Astrocyte of the cerebellum (primary cell): ENCODE measurements around the gene GRIK1.

Experiments used
- DNase-seq: peaks from one replicate; pipeline ENCODE4 v3.0.0-alpha.2; 2011; ENCODE audit warnings: low read depth
- H3K4me3 ChIP-seq: 2 replicates; pipeline ENCODE4 v1.5.1; 2011; ENCODE audit warnings: mild to moderate bottlenecking, low read depth, low read length, moderate library complexity
- CTCF ChIP-seq: IDR thresholded peaks from 2 replicates; pipeline ENCODE4 v1.5.1; 2012; ENCODE audit warnings: low read length, low read depth, moderate library complexity, mild to moderate bottlenecking; ENCODE audit errors: missing control alignments
- in situ Hi-C: cut with HindIII; loops from 2 replicates; pipeline ENCODE4 v1.10.0; 2017; ENCODE audit warnings: low sequenced_read_pairs

Gene GRIK1

DNA sequence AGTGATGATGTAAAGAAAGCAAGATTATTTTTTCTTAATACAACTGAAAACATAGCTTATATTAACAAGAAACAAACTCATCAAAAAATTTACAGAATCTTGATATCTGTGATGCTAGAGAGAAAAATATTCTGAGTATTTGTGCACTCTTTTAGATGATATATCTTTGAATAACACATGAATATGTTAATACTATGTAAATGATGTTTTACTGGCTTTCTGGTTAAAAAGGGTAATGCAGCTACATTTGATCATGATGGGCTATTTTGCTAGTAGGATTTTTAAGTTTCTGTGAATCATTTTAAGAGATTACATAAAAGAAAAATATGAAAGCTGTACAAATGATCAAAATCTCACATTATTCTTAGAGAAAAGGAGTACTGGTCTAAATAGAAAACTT is 114.5 kb downstream of the GRIK1 start:
- DNase-seq, result no peak
- no peak for TF ChIP-seq CTCF
- in situ Hi-C loops, result no loop called here
- H3K4me3 ChIP-seq, result no peak overlapping the region

DNA sequence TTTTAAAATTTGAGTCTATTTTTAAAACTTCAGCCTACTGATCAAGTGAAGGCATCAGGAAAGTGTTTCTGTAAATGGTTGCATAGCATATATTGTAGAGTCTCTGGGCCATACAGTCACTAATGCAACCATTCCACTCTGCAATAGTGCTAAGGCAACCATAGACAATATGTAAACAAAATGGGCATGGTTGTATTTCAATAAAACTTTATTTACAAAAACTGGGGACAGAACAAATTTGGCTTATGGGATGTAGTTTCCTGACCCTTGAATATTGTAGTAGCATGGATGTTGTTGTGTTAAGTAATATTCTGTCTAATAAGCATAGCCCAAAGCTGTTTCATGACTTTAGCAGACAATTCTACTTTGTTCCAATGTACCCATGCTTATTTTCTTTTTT is 117.7 kb downstream of the GRIK1 start:
- in situ Hi-C loops, result no loop called here
- H3K4me3 ChIP-seq, result no peak overlapping the region
- DNase-seq, result no peak
- no peak for TF ChIP-seq CTCF

DNA sequence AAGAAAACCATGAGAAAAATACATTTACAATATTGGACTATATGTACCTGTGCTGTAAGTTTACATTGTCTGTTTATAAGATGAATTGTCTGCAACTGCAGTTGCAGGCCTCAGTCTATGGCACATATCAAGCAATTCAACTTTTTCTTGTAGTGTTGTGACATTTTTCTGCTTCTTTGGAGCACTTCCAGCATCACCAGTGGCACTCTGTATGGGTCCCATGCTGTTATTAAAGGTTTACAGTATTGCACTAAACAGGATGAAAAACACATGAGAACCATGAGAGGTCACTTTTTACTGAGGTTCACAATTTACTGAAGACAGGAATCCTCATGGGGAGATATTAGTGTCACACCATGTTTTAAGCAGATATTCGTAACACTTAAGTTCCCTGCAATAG is 118.6 kb downstream of the GRIK1 start:
- no peak for TF ChIP-seq CTCF
- in situ Hi-C loops, result no loop called here
- H3K4me3 ChIP-seq, result no peak overlapping the region
- DNase-seq, result no peak

DNA sequence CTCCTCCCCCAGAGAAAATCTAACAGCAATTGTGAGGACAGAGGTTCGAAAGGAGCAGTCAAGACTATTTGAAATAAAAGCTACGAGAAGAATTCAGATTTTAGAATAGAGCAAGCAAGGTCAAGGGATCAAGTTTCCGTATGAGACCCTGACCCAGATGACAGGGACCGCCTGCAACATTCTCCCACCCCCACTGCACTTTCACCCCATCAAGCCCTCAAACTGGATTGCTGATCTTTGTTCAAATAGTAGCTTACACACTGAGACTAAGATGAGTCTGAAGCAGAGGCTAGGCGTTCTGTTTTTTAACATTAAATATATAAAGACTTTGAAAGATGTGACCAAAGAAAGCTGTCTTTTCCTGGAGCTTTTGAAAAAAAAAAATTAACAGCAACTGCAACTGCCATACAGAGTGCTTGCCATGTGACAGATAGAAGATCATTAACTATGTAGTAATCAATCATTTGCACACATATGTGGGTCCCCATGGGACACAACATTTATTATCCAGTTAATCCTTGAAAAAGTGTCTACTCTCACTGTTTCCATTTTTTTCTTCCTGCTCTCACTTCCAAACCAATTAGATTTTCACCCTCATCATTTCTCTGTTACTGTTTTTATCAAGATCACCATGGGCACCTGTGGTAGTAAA is 120.0 kb downstream of the GRIK1 start:
- in situ Hi-C loops, result no loop called here
- DNase-seq, result no peak
- no peak overlapping the region for H3K4me3 ChIP-seq
- TF ChIP-seq CTCF, result no peak

- no peak for TF ChIP-seq CTCF
- no peak for DNase-seq
- in situ Hi-C loops, result no loop called here
- H3K4me3 ChIP-seq, result no peak overlapping the region
Measured at GRCh38 chr21:29818383-29818921, 121.3 kb downstream of the GRIK1 start.

- no peak for TF ChIP-seq CTCF
- DNase-seq, result no peak
- in situ Hi-C loops, result no loop called here
- H3K4me3 ChIP-seq, result no peak overlapping the region
Measured at GRCh38 chr21:29817450-29817849, 122.3 kb downstream of the GRIK1 start.
